Effector CD4-positive, alpha-beta T cell (primary cell): ENCODE results near the gene HOMER3. TPM values are rescaled to one million over a fixed set of nuclear protein-coding genes. Genes with fewer than 3 reads are reported as not detected.

Experiments
- DNase-seq: peaks from one replicate; pipeline ENCODE4 v3.0.0-alpha.2; 2020
- total RNA-seq: gene quantifications from one replicate; lab custom pipeline; 2026; lab: John Stamatoyannopoulos, UW

HOMER3 gene
- total RNA-seq, result not detected

DNA sequence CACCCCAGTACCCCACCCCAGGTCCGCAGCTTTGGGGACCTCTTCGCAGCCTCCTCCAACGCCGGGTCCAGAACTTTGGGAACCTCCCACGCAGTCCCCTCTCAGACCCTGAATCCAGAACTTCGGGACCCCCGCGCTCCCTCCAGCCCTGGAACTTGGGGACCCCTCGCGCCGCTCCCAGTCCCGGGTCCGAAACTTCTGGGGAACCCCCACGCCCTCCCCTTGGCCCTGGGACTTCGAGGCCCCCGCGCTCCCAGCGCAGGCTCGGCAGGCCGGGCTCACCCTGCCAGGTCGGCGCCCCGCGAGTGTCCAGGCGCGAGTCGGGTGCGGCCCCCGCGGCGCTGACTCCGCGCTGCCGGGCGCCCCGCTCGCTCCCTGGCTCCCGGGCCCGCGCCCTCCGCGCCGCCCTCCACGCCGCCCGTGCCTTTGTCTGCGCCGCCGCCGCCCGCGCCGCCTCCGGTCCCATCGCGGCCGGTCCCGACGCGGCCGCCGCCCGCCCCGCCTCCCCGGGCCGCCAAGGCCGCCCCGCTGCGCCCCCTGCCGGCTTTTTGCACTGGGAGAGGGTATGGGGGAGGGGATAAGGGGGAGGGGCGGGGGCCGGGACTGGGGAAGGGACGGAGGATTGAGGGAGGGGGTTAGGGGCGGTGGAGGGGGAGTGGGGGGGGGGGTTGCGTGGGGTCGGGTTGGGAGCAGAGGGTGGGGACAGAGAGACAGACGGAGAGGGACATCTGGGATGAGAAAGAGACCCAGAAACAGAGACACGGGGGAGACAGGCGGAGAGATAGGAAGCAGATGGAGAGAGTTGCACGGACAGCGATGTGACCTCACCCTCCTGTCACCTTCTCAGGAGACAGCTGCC, at the start of gene HOMER3:
Gene HOMER3, minus strand, starts transcription at position 449 of the 859 bp plus-strand sequence. CDS start 2,235 bp downstream, outside the sequence.
- DNase-seq, result peak; percentile 64

DNA sequence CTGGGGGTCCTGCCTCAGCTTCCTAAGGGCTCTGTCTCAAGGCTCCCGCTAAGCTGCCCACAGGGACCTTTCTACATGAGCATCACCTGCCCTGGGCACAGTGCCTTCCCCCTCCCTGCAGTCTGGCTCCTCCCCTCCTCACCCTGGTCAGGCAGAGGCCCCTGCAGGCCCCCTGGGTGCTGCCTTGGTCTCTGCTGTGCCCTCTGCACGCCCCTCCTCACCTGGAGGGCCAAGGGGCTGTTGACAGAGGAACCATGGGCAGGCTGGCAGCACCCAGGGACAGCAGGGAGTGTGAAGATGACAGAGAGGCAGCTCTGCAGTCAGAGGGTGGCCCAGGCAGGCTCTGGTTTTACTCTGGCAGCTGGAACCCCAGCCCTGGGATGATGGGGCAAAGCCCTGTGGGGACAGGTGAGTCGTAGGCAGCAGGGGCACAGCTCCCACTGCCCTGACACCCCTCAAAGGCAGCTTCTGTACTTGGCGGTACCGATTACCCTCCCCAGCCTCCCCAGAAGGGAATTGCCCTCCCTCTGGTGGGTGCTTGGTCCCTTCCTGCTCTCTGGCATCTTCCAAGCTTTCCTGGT, 49.2 kb upstream of the HOMER3 start:
- no peak for DNase-seq

DNA sequence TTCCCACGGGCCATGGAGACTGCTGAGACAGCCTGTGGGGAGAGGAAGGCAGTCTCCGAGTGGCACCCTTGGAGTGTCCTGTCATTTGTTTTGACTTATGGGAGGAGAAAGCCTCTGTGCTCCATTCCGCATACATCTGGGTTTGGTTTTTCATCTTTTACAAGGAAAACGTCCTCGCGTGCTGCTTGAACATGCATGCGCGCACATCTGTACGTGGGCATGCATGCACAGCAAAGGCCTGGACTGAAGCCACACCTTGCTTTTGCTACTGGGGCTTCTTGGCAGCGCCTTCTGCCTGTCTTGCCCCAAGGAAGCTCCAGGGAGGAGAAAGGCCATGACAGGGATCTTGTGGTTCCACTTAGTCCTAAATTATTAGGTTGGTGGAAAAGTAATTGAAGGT, 48.3 kb upstream of the HOMER3 start:
- no peak for DNase-seq

DNA sequence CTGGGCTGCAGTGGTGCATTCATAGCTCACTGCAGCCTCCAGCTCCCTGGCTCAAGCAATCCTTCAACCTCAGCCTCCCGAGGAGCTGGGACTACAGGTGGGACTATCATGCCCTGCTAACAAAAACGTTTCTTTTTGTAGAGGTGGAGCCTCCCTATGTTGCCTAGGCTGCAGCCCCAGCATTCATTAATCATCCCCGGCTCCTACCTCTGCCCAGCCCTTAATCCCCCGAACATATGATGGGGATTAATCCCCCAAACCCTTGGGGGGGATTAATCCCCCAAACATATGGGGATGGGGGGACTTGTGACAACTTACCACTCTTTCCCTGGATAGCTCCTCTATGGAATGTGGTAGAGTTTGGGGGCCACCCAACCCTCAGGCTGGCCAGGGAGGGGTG, 46.4 kb upstream of the HOMER3 start:
- DNase-seq, result no peak

DNA sequence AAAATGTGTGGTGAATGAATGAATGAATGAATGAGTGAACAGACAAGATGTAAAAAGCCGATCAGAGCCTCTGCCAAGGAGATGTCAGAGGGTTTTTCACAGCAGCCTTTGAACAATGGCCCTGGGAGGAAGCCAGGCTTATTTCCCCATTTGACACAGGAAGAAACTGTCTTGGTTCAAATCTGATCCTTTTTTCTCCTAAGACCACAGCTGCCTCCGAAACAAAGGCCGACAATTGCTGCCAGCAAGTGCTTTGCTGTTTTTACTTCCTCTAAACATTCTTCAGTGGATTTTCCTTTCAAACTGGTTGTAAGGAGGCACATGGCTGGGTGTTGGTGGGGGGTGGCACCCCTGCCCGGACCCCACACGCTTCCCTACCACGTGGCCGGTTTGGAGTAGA, 44.2 kb upstream of the HOMER3 start:
- DNase-seq, result no peak

DNA sequence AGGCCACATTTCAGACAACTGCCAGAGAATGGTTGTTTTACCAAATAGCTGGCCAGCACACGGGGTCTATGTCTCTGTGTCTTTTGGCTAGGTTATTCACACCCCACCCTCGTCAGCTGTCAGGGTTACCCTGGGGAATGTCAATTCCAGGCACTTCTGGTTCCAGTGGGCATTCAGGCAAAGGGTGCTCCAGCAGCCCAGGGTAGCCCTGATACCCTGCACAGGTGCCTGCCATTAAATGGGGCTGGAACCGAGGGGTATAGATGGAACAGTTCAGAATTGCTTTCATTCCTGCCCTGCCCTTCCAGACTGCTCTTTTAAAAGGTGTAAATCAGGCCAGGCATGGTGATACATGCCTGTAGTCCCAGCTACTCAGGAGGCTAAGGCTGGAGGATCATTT, 43.2 kb upstream of the HOMER3 start:
- DNase-seq, result no peak

DNA sequence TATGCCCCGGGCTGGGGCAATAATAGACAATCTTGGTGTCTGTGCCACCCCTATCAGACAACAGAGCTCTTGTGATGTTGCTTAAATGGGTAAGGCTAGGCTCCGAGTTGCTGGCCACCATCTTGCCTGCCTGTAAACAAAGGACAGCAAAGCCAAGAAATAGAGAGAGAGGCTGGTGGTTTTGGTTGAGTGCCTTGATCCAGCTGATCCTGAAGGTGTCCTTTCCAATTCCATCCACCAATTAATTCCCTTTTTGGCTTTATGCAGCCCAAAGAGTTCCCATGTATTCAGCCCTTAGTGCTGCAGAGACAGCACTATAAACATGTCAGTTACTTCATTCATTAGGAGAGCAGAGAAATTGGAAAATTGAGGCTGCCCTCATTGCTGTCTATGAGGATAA, 41.7 kb upstream of the HOMER3 start:
- no peak for DNase-seq

DNA sequence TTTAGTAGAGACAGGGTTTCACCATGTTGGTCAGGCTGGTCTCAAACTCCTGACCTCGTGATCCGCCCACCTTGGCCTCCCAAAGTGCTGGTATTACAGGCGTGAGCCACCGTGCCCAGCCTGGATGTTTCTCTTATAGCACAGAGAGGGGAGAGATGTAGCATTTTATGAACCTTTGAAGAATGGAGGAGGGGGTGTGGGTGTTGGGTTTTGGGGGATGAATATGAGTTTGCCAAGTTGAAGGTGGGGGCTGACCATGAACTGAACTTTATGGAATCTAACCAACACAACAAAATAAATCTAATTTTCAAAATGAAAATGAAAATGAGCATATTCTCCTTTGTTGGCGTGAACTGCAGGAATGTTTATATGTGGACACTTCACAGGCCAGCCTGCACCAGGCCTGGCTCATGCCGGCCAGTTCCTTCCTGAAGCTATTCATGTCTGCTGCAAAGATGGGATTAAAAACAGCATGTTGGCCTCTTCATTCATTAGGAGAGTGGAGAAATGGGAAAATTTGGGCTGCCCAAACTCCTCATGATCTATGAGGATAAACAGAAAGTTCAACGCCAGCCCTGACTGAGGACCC, 39.5 kb upstream of the HOMER3 start:
- DNase-seq, result no peak

DNA sequence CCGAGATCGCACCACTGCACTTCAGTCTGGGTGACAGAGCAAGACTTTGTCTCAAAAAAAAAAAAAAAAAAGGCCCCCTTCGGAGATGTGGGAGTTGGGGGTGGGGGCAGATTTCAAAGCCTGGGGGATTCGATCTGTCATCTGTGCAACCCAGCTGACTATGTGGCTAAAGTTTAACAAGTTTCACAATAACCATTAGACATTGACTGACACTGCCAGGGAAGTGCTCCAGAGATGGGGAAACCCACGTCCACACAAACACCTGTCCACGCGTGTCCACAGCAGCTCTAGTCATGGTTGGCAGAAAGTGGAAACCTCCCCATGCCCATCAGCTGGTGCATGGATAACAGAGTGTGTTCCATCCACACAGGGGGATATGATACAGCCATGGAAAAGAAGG, 37.6 kb upstream of the HOMER3 start:
- no peak for DNase-seq

DNA sequence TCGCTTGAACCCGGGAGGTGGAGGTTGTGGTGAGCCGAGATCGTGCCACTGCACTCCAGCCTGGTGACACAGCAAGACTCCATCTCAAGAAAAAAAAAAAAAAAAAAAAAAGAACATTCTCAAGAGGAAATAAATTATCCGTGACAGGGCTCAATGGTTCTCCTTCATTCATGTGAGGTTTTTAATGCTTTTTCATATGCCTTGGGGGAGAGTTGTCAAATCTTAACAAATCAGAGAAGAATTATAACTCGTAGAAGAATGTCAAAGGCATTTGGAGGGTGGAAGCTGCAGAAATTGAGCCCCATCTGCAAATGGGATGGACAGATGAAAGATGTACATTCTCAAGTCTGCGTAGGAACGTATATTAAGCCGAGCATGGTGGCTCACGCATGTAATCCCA, 34.9 kb upstream of the HOMER3 start:
- DNase-seq, result no peak

DNA sequence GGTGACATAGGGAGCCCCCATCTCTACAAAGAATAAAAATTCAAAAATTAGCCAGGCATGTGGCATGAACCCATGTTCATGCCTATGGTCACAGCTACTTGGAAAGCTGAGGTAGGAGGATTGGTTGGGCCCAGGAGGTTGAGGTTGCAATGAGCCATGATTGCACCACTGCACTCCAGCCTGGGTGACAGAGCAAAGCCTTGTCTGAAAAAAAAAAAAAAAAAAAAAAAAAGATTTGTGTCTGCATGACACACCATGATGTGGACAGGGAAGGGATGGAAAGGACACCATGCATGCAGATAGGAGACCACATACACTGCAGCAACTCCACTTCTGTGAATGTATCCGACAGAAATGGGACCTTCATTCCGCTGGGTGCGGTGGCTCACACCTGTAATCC, 34.0 kb upstream of the HOMER3 start:
- DNase-seq, result no peak

DNA sequence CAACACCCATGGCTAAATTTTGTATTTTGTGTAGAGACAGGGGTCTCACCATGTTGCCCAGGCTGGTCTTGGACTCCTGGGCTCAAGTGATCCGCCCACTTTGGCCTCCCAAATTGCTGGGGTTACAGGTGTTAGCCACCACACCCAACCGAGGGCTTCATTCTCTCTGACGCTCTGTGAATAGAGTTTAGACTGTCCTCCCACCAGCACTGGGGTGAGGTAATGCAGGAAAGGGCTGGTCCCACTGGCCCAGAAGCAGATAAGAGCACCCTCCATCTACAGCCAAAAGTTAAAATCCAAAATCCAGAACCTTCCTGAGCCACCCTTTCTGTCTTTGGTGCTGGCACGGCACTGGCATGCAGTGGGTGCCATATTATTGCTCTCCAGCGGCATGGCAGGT, 31.8 kb upstream of the HOMER3 start:
- DNase-seq, result no peak

DNA sequence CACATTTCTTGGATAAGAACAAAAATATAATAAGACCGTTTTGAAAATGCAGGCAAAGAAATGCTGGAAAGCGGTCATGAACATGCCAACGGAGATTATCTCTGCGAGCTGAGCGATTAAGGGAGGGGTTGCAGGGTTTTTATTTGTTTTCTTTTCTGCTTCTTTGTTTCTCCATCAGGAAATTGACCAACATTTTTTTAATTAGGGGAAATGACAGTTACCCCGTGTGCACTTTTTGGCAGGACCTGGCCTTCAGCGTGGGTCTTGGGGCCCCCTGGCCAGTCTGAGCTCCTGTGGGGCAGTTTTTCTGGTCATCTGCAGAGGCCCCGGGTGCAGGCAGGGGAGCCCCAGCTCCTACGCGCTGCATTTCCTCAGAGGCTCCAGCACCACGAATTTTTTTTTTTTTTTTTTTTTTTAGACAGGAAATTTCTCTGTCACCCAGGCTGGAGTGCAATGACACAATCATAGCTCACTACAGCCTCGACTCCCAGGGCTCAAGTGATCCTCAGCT, 31.3 kb upstream of the HOMER3 start:
- DNase-seq, result no peak

DNA sequence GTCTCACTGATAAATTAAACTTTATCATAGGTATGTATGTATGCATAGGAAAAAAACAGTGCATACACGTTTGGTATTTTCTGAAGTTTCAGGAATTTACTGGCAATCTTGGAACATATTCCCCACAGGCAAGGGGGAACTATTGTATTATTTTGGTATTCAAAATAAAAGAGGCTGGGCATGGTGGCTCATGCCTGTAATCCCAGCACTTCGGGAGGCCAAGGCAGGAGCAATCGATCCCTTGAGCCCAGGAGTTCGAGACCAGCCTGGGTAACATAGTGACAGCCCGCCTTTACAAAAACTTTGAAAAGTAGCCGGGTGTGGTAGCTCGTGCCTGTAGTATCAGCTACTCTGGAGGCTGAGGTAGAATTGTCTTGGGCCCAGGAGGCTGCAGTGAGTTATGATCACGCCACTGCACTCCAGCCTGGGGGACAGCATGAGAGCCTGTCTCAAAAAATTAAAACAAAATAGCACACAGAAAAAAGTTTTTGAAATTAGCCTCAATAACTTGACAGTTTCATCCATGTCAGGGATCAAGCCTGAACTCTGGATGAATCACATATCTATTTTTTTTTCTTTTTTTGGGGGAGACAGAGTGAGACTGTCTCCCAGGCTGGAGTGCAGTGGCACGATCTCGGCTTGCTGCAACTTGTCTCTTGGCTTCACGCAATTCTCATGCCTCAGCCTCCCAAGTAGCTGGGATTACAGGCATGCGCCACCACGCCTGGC, 29.1 kb upstream of the HOMER3 start:
- no peak for DNase-seq

DNA sequence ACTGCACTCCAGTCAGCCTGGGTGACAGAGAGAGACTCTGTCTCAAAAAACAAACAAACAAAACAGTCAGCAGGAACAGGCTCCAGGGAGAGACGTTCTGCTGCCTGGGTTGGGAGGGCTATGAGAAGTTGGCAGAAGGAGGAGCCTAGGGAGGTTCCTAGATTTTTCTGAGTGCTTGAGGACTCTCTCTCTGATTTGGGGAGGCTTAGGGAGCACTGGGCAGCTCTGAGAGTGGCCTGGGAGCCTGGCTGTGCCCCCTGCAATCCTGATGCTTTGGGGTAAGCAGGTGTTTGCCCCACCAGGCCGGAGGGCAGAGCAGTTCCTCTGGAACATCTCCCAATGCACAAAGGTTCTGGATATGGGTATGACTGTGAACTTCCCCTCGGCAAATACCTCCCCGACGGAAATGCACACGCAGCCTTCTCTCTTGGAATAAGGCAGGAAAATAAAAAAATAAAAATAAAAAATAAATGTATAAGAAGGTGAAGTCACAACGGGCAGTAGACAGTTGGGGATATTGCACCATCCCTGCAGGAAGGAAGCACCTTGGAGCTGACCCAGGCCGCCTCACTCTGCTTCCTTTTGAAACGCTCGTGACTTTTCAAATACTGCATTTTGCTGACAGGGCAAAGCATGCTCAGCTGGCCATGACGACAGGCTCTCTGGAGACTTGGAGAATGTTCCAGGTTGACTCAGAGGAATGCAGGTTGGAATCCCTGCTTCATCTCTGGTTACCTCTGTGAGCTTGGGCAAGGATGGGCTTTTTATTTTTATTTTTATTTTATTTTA, 26.5 kb upstream of the HOMER3 start:
- DNase-seq, result no peak

DNA sequence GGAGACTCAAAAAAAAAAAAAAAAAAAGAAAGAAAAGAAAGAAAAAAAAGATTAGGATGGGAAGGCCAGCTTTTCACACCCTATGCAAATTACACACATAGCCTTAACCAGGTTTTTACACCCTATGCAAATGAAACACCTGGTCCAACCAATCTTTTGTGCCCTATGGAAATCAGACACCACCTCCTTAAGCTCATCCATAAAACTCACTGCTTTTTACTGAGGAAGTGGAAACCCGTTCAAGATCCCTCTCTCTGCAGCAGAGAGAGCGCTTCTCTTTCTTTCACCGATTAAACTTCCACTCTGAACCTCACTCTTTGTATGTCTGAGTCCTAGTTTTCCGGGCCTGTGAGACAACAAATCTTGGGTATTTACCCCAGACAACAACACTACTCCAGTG, 25.3 kb upstream of the HOMER3 start:
- no peak for DNase-seq

DNA sequence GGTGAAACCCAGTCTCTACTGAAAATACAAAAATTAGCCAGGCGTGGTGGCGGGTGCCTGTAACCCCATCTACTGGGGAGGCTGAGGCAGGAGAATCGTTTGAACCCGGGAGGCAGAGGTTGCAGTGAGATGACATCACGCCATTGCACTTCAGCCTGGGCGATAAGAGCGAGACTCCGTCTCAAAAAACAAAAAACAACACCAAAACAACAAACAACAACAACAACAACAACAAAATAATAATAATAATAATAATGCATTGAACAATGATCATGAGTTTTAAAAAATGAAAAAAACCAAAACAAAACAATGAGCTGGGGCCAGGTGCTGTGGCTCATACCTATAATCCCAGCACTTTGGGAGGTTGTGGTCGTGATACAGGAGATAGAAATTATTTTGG, 23.1 kb upstream of the HOMER3 start:
- DNase-seq, result no peak

DNA sequence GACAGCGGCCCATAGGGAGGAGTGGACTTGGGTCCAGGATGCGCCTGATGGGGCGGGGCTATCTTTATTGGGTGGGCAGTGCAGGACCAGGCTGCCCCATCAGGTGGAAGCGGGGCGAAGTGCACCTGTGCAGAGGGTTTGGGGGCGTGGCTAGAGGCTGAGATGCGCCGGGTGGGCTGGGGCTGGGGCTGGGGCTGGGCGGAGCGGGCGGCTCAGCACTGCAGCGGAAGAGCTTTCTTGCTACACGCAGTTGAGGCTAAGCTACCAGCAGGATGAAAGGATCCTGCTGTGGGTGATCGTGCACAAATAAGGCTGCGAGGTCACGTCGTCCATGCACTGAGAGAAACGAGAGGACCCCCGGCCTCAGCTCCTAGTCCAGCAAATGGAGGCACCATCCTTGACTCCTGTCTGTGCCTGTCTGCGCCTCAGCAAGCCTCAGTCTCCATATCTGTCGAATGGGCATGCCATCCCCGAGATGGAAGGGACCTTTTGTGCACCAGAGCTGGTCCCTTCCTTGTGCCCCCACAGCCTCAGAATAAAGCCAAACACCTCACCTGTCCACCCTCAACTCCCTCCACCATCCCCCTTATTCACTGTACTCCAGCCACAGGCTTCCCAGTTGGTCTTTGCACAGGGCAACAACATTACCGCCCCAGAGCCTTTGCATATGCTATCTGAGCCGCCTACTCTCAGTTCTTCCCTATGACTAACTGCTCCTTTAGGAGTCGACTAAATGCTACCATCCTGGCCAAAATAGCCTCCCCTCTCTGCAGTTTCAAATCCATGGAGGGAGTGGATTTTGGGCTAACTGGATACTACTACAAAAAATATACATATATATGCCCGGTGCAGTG, 21.0 kb upstream of the HOMER3 start:
- no peak for DNase-seq

DNA sequence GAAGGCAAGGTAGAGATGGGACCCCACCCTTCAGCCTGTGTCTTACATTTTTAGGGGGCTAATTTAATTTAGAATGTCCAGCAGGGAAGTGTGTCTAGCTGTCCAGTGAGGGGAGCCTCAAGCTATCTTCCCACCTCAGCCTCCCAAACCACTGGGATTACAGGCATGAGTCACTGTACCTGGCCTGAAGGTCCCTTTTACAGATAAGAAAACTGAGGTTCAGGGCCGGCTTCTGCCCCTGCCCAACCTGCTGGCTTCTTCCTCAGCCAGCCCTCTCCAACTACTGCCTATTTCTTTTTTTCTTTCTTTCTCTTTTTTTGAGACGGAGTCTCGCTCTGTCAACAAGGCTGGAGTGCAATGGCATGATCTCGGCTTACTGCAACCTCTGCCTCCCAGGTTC, 19.4 kb upstream of the HOMER3 start:
- DNase-seq, result no peak

DNA sequence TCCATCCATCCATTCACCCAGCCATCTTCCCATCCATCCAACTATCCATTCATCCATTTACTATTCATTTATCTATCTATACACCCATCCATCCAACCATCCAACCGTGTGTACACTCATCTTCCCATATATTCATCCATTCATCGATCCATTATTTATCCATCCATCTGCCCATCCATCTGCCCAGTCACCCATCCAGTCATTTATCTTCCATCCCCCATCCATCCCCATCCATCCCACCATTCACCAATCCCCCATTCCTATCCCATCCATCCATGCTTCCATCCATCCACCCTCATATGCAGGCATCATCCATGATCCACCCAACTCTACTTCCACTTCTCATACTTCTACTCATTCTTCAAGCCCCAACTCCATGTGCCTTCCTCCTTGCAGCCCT, 14.0 kb upstream of the HOMER3 start:
- DNase-seq, result no peak

DNA sequence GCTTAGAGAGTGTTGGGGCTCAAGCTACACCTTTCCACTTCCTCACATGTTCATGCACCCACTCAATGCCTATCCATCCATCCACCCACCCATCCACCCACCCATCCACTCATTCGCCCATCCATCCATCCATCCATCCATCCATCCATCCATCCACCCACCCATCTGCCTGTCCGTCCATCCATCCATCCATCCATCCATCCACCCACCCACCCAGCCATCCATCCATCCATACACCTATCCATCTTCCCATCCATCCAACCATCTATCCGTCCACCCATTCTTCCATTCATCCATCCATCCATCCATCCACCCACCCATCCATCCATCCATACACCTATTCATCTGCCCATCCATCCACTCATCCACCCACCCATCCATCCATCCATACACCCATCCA, 13.1 kb upstream of the HOMER3 start:
- no peak for DNase-seq
